Choroid plexus epithelial cell (primary cell): Measurements from ENCODE around the gene SNX27.
A peak's percentile ranks its signal among the peaks of the same experiment; 100 is the strongest.

Experiments used
- DNase-seq: peaks from one replicate; pipeline ENCODE4 v3.0.0-alpha.2; 2010; ENCODE audit warnings: low read depth
- H3K4me3 ChIP-seq: 2 replicates; pipeline ENCODE4 v1.5.1; 2011; ENCODE audit warnings: low read depth, mild to moderate bottlenecking, control low read depth, low read length, moderate library complexity
- CTCF ChIP-seq: conservative IDR thresholded peaks from 2 replicates; pipeline ENCODE4 v1.5.1; 2011; ENCODE audit warnings: low read depth, mild to moderate bottlenecking, control low read depth, inconsistent platforms, low read length, moderate library complexity

The SNX27 gene

DNA sequence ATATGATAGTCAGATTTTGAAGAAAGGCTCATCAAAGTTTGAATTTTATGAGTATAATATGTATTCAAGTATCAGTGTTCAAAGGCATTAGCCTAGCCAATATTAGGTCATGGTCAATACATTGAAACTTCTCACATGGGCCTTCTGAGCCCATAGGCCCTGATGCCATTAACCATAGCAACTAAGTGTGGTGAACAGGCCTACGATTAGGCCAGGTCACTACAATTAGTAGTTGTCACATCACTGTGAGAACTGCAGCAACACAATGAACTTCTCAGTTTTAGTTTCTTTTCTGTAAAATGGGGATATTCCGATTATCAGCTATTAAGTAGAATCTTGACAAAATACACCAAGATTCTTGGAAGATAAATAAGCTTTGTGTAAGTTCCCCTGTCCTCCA, 74.7 kb downstream of the SNX27 start:
- no peak for DNase-seq
- no peak for TF ChIP-seq CTCF
- no peak overlapping the region for H3K4me3 ChIP-seq

- no peak overlapping the region for H3K4me3 ChIP-seq
- TF ChIP-seq CTCF, result no peak
Observed at GRCh38 chr1:151689494-151689893, 77.6 kb downstream of the SNX27 start.

GRCh38 chr1:151692226-151692625, 80.4 kb downstream of the SNX27 start:
- DNase-seq, result no peak
- no peak for TF ChIP-seq CTCF
- no peak overlapping the region for H3K4me3 ChIP-seq

More at GRCh38 chr1:151689494-151689893, 77.6 kb downstream of the SNX27 start:
- DNase-seq, result no peak

DNA sequence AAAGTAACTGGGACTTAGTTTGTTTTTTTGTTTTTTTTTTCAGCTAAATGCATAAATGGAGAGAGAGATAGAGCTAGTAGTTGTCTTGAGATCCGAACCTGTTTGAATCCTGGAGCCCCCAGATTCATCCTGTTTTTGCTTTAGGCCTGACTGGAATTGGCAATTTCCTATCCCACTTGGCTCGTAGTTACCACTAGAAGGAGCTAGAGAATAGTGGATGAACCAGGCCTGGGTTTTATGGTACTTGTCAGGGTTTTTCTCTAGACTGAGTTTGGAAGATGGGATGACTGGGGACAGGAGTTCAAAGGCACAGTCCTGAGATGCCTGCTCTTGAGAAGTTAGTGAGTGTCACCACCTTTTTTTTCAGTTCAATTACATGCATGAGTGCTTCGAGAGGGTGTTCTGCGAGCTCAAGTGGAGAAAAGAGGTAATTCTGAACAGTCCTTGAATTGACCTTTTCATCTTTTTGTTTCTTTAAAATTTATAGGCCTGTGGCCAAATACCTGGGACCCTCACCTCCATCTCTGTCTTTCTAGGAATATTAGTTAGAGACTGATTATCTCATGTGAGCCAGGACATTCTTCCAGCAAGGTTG, 81.3 kb downstream of the SNX27 start:
- H3K4me3 ChIP-seq, result no peak overlapping the region
- peak; percentile 72 for DNase-seq
- peak; percentile 84 for TF ChIP-seq CTCF

GRCh38 chr1:151701515-151701914, 89.7 kb downstream of the SNX27 start:
- H3K4me3 ChIP-seq, result no peak overlapping the region
- TF ChIP-seq CTCF, result no peak
- no peak for DNase-seq

GRCh38 chr1:151702936-151703335, 91.1 kb downstream of the SNX27 start:
- H3K4me3 ChIP-seq, result no peak overlapping the region
- TF ChIP-seq CTCF, result no peak
- DNase-seq, result no peak

- no peak for TF ChIP-seq CTCF
- H3K4me3 ChIP-seq, result no peak overlapping the region
- no peak for DNase-seq
Observed at GRCh38 chr1:151703813-151704212, 92.0 kb downstream of the SNX27 start.
